WI38 (cell line): ENCODE measurements around the gene RACGAP1.

Experiments used
- H3K4me3 ChIP-seq: 2 replicates; pipeline ENCODE4 v1.5.1; 2011; ENCODE audit warnings: low read depth, mild to moderate bottlenecking, control low read depth, low read length
- CTCF ChIP-seq: IDR thresholded peaks from 2 replicates; pipeline ENCODE4 v1.5.1; 2012; ENCODE audit warnings: low read depth, mild to moderate bottlenecking, control low read depth, low read length

RACGAP1 gene

DNA sequence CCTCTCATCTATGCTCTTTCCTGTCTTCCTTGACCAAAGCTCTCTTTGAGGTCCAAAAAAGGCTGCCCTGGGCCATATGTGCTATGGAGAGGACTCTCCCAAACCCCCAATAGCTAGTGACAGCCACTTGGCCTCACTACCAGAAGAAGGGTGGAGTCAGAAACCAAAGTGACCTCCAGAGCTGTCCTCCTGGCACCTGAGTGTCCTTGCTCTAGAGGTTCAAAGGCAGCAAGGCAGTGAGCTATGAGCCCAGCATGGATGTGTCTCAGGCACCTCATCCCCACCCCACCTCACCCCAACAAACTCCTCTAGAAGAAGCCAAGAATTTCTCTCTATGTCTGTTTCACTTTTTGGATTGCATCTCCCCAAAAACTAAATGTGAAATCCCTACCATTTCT is 67.7 kb downstream of the RACGAP1 start:
- no peak overlapping the region for H3K4me3 ChIP-seq
- no peak for TF ChIP-seq CTCF

GRCh38 chr12:49956663-49957569 is 68.4 kb downstream of the RACGAP1 start:
- TF ChIP-seq CTCF: no peak
- no peak overlapping the region for H3K4me3 ChIP-seq

DNA sequence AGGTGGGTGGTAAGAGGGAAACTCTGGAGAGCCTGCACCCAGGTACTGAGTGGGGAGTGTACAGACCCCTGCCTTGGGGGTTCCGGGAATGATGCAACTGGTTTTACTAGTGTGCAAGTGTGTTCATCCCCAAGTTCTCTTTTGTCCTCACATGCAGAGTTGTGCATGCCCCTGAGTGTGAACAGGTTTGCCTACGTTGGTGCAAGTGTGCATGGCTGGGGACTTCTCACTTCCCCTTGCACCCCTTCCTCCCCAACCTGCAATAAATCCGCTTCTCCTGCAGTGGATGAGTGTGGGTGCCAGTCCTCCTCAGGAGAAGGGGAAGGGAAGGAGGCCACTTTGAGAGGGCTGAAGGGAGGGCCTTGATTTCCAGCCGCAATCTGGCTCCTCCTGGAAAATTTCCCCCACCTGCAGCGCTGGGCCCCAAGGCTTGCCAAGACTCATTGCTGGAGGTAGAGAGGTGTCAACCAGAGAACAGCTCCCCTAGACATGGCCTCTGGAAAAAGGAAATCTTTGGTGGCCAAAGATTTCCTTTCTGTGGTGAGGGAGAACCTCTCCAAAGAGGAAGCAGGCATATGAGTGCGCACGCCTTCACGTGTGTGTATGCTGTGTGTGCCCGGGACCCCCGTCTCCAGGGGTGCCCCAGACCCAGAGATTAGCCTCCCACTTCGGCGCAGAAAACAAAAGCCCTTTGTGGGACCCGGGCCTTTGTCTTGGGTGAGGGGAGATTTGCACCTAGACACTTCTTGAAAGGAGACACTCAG is 69.2 kb downstream of the RACGAP1 start:
- H3K4me3 ChIP-seq: no peak overlapping the region
- no peak for TF ChIP-seq CTCF

- no peak overlapping the region for H3K4me3 ChIP-seq
These were observed 70.1 kb downstream of the RACGAP1 start for GRCh38 chr12:49954863-49955830.

DNA sequence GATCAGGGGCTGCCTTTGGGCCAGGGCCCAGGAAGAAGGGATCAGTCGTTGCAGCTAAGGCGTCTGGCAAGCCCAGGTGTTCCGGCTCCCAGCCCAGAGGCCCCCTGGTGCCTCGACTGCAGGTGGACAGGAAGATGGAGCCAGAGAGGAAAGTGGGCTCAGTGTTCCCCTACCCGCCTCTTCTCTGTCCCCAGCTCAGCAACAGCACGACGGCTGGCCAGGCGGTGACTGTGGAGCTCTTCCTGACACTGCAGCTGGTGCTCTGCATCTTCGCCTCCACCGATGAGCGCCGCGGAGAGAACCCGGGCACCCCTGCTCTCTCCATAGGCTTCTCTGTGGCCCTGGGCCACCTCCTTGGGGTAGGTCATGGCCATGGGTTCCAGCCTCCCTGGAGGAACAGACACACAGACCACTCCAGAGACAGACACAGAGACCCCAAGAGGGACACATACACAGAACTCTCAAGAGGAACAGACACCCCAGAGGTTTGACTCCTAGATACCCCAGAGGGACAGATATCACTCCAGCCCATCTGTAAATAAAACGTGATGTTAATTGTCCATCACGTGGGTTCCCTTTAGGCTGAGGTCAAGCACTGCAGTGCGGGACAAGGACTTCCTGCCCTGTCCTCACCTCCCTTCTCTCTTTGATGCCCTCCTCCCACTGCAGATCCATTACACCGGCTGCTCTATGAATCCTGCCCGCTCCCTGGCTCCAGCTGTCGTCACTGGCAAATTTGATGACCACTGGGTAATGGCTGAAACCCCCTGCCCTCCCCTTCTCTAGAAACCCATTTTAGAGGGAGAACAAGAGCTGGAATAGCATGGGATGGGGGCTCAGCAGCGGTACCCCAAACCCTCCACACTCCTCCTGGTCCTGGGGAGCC is 71.1 kb downstream of the RACGAP1 start:
- H3K4me3 ChIP-seq: no peak overlapping the region
- no peak for TF ChIP-seq CTCF

More at GRCh38 chr12:49954863-49955830, 70.1 kb downstream of the RACGAP1 start:
- TF ChIP-seq CTCF: no peak

GRCh38 chr12:49953151-49953550 is 72.1 kb downstream of the RACGAP1 start:
- no peak for TF ChIP-seq CTCF
- H3K4me3 ChIP-seq: no peak overlapping the region
